ENCODE results near the gene GP1BB. TPM values are rescaled to one million over a fixed set of nuclear protein-coding genes. Genes with fewer than 3 reads are reported as not detected.

Gene GP1BB
- total RNA-seq, 4 donors from 2014 or later = 14.7 to 28.7 (median 19.4) TPM

DNA sequence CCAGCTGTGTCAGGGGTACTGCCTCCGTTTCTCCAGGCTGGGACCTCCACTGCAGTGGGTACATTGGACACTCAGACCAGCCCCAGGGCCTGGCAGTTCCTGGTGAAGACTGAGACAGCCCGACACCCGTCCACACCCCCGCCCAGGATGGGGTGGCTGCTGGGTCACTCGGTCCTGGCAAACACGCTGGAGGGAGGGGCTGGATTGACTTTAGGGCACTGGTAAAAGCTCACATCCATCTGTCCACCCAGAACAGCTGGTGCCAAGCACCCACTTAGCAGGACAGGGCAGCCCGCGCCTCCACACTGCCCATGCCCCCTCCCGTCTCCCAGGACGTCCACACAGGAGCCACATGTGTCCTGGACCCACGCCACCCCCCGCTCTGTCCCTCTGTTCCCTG is 26.5 kb downstream of the GP1BB start:
- Histone ChIP-seq H3K4me1 (peaks cover 3% of the 10 kb centered on the region), H3K36me3 (no peaks in the 10 kb centered on the region), H3K27me3 (peaks cover 31% of the 10 kb centered on the region), H3K27ac (no peak overlapping the region), H3K9me3 (no peaks in the 10 kb centered on the region), H3K4me3 (no peak overlapping the region)
- DNase-seq (ENCODE audit: low spot score in 2 of 2) = no peak
- WGBS = no CpG with 5 or more reads among the region's 12 CpGs
- TF ChIP-seq EP300 (IDR thresholded peaks at IDR 0.05) (no peak), POLR2AphosphoS5 (IDR thresholded peaks at IDR 0.05) (no peak), POLR2A (IDR thresholded peaks at IDR 0.05) (no peak)
- TF ChIP-seq, protein P1, sequence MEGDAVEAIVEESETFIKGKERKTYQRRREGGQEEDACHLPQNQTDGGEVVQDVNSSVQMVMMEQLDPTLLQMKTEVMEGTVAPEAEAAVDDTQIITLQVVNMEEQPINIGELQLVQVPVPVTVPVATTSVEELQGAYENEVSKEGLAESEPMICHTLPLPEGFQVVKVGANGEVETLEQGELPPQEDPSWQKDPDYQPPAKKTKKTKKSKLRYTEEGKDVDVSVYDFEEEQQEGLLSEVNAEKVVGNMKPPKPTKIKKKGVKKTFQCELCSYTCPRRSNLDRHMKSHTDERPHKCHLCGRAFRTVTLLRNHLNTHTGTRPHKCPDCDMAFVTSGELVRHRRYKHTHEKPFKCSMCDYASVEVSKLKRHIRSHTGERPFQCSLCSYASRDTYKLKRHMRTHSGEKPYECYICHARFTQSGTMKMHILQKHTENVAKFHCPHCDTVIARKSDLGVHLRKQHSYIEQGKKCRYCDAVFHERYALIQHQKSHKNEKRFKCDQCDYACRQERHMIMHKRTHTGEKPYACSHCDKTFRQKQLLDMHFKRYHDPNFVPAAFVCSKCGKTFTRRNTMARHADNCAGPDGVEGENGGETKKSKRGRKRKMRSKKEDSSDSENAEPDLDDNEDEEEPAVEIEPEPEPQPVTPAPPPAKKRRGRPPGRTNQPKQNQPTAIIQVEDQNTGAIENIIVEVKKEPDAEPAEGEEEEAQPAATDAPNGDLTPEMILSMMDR (IDR thresholded peaks at IDR 0.05) = no peak

DNA sequence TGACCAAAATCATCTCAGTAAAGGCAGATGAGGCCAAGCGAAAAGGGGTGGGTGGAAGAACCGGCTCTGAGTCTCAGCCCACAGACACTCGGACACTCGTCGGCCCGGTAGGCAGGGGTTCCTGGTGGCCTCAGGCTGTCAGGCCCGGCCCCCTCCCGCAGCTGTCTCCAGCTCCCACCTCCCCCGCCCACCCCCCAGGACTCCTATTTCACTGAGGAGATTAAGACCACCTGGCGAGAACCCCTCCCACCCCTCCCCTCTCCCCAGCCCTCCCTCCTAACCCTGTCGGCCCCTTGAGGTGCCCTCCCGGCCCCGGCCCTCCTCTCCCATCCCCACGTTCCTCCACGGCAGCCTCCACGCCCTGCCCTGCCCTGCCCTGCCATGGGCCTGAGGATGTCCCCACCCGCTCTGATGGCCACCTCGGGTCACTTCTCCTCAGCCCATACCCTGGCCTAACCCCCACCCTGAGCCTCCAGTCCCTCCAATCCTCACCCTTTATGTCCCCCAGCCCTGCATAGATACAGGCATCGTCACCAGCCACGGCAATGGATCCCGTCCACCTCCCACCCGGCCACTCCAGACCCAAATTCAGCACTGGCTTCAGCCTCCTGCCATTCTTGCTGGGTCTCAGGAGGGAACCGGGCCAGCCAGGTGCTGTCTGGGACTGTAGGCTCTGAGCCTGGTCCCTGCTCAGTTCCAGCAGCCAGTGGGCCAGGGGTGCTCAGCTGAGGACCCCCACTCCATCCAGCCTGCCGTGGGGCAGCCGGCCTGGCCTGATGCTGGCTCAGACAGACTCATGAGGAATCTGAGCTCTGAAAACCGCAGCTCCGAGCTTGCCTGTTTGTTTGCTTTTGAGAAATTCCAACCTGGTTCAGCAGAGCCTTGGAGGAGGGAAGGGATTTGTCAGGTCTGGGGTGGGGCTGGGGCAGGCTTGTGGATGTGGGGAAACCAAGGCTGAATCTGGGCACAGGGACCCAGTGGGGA is 27.5 kb downstream of the GP1BB start:
- WGBS = 74% methylated on average over 26 of the region's 27 CpGs
- DNase-seq (ENCODE audit: low spot score in 2 of 2) = no peak
- Histone ChIP-seq H3K36me3 (no peaks in the 10 kb centered on the region), H3K27me3 (peaks cover 40% of the 10 kb centered on the region), H3K27ac (no peak overlapping the region), H3K9me3 (no peaks in the 10 kb centered on the region), H3K4me3 (no peak overlapping the region), H3K4me1 (peaks cover 12% of the 10 kb centered on the region)
- TF ChIP-seq, protein P1 (IDR thresholded peaks at IDR 0.05) = no peak
- TF ChIP-seq POLR2A (IDR thresholded peaks at IDR 0.05) (no peak), EP300 (IDR thresholded peaks at IDR 0.05) (no peak), POLR2AphosphoS5 (IDR thresholded peaks at IDR 0.05) (no peak)

DNA sequence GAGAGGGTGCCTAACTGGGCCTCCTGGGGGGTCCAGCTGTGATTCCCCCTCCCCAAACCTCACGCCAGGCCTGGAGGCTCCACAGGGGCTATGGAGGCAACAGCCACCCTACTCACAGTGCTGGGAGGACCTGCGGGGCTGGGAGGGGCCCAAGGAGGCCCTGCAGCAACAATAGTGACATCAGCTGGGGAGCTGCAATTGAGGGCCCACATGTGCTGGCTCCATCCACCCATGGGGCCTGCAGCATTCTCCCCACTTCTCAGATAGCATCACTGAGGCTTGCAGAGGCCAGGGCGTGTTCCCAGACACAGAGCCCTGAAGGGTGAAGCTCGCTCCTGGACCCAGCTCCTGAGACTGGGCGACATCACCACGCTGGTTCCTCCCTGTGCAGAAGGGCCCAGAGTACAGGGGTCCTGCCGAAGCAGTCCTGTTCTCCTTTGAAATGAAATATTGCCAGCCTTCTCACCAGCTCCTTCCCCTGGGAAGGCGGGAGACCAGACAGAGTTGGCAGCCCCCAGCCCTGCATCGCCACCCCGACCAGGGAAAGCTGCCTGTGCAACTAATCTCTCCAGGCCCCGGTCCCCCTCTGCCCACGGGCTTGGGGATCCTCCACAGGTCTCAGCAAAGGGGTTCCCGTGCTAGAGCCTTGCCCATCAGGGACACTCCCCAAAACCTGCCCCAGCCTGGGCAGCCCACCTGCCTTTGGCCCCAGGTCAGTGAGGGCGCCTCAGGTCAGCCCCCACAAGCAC is 28.3 kb downstream of the GP1BB start:
- no peaks in the 10 kb centered on the region for H3K9me3 ChIP-seq
- H3K4me3 ChIP-seq = no peak overlapping the region
- H3K36me3 ChIP-seq = no peaks in the 10 kb centered on the region
- H3K27ac ChIP-seq = no peak overlapping the region
- peaks cover 49% of the 10 kb centered on the region for H3K27me3 ChIP-seq
- H3K4me1 ChIP-seq = peaks cover 21% of the 10 kb centered on the region
- TF ChIP-seq, protein P1 (IDR thresholded peaks at IDR 0.05) = no peak
- no peak for TF ChIP-seq POLR2A (IDR thresholded peaks at IDR 0.05)
- no peak for TF ChIP-seq POLR2AphosphoS5 (IDR thresholded peaks at IDR 0.05)
- TF ChIP-seq EP300 (IDR thresholded peaks at IDR 0.05) = no peak
- 93% methylated on average over 6 of the region's 14 CpGs for WGBS
- no peak for DNase-seq (ENCODE audit: low spot score in 2 of 2)

GRCh38 chr22:19753090-19753842 is 29.9 kb downstream of the GP1BB start:
- peaks cover 54% of the 10 kb centered on the region for H3K27me3 ChIP-seq
- no peak for TF ChIP-seq POLR2A (IDR thresholded peaks at IDR 0.05)
- no peak for TF ChIP-seq POLR2AphosphoS5 (IDR thresholded peaks at IDR 0.05)
- TF ChIP-seq, protein P1 (IDR thresholded peaks at IDR 0.05) = no peak
- TF ChIP-seq EP300 (IDR thresholded peaks at IDR 0.05) = no peak

More at GRCh38 chr22:19753090-19753842, 29.9 kb downstream of the GP1BB start:
- Histone ChIP-seq H3K4me3 (no peak overlapping the region), H3K9me3 (no peaks in the 10 kb centered on the region), H3K4me1 (peaks cover 34% of the 10 kb centered on the region), H3K27ac (no peak overlapping the region), H3K36me3 (no peaks in the 10 kb centered on the region)
- no peak for DNase-seq (ENCODE audit: low spot score in 2 of 2)
- 88% methylated on average over 4 of the region's 10 CpGs for WGBS
